ENCODE results near the gene ACP5.
A peak's percentile ranks its signal among the peaks of the same experiment; 100 is the strongest.

Gene ACP5

GRCh38 chr19:11554160-11554559 is 23.3 kb downstream of the ACP5 start:
- no peak for DNase-seq (ENCODE audit: low read depth in 2 of 2)
- no peak for TF ChIP-seq CTCF (IDR thresholded peaks at IDR 0.05; ENCODE audit: low read depth, low read length)
- H3K4me3 ChIP-seq (replicated peaks in 1 of 2; ENCODE audit: low read depth in 2 of 2, low read length in 2 of 2), result no peak overlapping the region

DNA sequence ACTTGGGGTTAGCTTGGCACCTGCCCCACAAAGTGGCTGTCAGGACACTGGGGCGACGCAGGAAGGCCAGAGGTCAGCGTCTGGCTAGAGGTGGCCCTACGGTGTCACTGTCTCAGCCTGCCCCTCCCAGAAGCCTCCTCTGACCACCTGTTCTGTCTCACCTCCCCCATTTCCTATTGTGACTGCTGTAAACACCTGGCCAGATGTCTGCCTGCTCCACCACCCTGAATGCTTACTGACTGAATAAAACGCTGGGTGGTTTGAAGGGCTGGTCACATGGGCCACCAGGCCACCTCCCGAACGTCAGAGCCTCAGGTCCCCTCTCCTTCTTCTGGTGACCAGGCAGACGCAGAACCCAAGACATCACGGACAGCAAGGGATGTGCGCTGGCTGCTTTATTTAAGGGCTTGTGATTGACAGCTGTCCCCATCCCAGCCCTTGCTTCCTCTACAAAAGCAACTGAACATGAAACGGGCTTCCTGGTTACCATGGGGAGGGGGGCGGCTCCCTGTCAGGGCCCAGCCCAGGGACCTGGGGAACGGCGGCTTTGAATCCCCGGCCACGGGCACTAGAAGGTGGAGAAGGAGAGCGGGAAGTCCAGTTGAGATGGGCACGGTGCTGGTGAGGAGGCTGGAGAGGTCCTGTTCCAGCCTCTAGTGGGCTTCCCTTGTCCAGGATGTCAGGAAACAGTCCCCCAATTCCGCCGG is 24.6 kb downstream of the ACP5 start:
- no peak for DNase-seq (ENCODE audit: low read depth in 2 of 2)
- no peak for TF ChIP-seq CTCF (IDR thresholded peaks at IDR 0.05; ENCODE audit: low read depth, low read length)
- H3K4me3 ChIP-seq (replicated peaks in 1 of 2; ENCODE audit: low read depth in 2 of 2, low read length in 2 of 2), result no peak overlapping the region

DNA sequence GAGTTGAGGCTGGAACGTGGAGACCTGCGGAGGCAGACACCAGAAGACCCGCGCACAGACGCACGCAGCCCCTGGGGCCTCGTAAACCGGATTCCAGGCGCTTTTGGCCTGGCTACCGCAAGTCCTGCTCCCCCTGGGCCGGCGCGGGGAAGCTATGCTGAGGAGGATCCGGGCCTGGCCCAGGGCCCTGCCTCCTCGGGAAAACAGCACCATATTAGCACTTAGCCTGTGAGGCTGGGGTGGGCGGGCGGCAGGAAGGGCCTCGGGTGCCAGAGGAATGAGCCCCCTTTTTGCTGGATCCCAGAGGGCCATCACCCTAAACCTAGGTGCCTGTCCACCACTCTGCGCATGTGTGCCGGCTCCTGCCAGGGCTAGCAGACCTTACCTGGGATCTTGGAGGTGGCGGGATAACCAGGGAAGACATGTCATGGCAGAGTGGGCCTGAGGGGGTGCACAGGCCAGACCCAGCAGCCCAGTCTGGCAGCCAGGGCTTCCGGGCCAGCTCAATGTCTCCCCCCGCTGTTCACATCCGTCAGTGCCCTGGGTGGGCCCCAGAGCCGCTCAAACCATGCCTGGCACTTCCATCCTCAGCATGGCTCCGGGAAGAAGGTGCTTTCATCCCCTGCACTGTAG is 25.7 kb downstream of the ACP5 start:
- peak; percentile 44 for TF ChIP-seq CTCF (IDR thresholded peaks at IDR 0.05; ENCODE audit: low read depth, low read length)
- DNase-seq (ENCODE audit: low read depth in 2 of 2), result peak in 1 of 2 donors; percentile 20
- H3K4me3 ChIP-seq (replicated peaks in 1 of 2; ENCODE audit: low read depth in 2 of 2, low read length in 2 of 2), result no peak overlapping the region

DNA sequence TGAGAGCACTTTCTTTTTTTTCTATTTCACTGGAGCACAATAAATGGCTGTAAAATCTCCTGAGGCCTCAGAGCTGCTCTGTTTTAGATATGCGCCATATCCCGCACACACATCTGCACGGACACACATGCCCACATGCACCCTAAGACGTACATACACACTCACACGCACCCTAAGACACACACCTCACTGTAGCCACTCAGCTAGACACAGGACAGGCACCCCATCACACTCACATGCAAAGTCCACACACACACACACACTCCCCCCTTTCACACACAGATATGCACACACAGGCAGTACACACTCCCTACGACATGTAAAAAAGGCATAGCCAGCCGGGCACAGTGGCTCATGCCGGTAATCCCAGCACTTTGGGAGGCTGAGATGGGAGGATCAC is 27.2 kb downstream of the ACP5 start:
- no peak for DNase-seq (ENCODE audit: low read depth in 2 of 2)
- no peak for TF ChIP-seq CTCF (IDR thresholded peaks at IDR 0.05; ENCODE audit: low read depth, low read length)
- H3K4me3 ChIP-seq (replicated peaks in 1 of 2; ENCODE audit: low read depth in 2 of 2, low read length in 2 of 2), result no peak overlapping the region

- no peak for TF ChIP-seq CTCF (IDR thresholded peaks at IDR 0.05; ENCODE audit: low read depth, low read length)
- no peak for DNase-seq (ENCODE audit: low read depth in 2 of 2)
- no peak overlapping the region for H3K4me3 ChIP-seq (replicated peaks in 1 of 2; ENCODE audit: low read depth in 2 of 2, low read length in 2 of 2)
Observed at GRCh38 chr19:11549386-11549953, 28.0 kb downstream of the ACP5 start.

- no peak for DNase-seq (ENCODE audit: low read depth in 2 of 2)
- no peak overlapping the region for H3K4me3 ChIP-seq (replicated peaks in 1 of 2; ENCODE audit: low read depth in 2 of 2, low read length in 2 of 2)
- no peak for TF ChIP-seq CTCF (IDR thresholded peaks at IDR 0.05; ENCODE audit: low read depth, low read length)
Observed at GRCh38 chr19:11547929-11548700, 29.3 kb downstream of the ACP5 start.
